Brain microvascular endothelial cell (primary cell): ENCODE measurements around the gene NTN3.
A peak's percentile ranks its signal among the peaks of the same experiment; 100 is the strongest.

Source experiments
- DNase-seq: peaks from one replicate; pipeline ENCODE4 v3.0.0-alpha.2; 2020
- H3K27ac ChIP-seq: fragments of 250-450 bp; sonication (Bioruptor Pico); 2 replicates; pipeline ENCODE4 v1.5.1; 2020; ENCODE audit warnings: mild to moderate bottlenecking, moderate library complexity
- H3K27me3 ChIP-seq: fragments of 250-450 bp; sonication (Bioruptor Pico); replicated peaks from 2 replicates; pipeline ENCODE4 v1.5.1; 2020; ENCODE audit warnings: mild to moderate bottlenecking
- H3K36me3 ChIP-seq: fragments of 250-450 bp; sonication (Bioruptor Pico); replicated peaks from 2 replicates; pipeline ENCODE4 v1.5.1; 2020; ENCODE audit warnings: mild to moderate bottlenecking
- H3K4me3 ChIP-seq: 2 replicates; pipeline ENCODE4 v1.5.1; 2011; ENCODE audit warnings: low read depth, mild to moderate bottlenecking, control low read depth, low read length, moderate library complexity
- in situ Hi-C: cut with HindIII; loops from 2 replicates; pipeline ENCODE4 v1.10.0; 2017; ENCODE audit warnings: low sequenced_read_pairs, low pct_ligation_motif_present
- TF ChIP-seq, protein P1 (sequence below): IDR thresholded peaks from 2 replicates; pipeline ENCODE4 v1.5.1; 2011; ENCODE audit warnings: low read depth, mild to moderate bottlenecking, moderate library complexity, low read length, control low read depth, inconsistent platforms; ENCODE audit errors: missing control alignments

Gene NTN3

DNA sequence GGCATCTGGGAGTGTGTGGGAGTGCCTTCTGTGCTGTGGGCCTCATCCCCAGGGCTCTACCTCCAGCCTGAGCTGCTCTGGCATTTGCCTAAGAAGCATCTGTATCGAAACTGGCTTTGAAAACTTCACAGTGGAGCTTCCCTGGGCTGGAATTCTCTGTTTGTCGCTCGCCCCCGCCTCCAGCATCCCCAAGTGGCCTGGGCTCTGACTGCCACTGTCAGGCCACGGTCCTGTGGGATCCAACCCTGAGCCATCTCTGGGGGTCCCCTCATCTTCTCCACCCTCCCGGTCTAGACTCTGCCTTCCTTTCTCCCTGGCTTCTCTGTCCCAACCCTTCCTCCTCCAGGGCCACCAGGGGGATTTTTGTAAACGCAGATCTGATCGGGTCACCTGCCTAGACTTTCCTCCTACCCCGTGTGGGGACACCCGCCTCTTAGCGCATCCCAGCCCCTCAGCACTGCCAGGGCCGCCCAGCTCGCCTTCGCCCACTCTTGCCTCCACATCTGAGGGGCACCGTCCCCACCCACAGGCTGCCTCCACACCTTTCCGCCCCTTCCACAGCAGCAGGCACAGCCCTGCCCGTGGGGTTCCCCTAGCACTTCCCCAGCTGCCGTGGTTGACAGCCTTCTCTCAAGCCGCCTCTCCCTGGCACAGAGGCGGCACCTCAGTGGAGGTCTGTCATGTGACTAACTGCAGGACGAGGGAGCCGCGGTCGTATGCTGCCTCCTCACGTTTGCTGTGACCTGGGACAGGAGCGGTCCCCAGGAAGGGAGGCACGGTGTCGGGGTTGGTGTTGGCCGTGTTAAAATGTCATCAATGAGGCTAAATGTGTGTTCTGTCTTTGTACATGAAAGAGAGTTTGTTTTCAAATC, 15.8 kb downstream of the NTN3 start:
- TF ChIP-seq, protein P1, sequence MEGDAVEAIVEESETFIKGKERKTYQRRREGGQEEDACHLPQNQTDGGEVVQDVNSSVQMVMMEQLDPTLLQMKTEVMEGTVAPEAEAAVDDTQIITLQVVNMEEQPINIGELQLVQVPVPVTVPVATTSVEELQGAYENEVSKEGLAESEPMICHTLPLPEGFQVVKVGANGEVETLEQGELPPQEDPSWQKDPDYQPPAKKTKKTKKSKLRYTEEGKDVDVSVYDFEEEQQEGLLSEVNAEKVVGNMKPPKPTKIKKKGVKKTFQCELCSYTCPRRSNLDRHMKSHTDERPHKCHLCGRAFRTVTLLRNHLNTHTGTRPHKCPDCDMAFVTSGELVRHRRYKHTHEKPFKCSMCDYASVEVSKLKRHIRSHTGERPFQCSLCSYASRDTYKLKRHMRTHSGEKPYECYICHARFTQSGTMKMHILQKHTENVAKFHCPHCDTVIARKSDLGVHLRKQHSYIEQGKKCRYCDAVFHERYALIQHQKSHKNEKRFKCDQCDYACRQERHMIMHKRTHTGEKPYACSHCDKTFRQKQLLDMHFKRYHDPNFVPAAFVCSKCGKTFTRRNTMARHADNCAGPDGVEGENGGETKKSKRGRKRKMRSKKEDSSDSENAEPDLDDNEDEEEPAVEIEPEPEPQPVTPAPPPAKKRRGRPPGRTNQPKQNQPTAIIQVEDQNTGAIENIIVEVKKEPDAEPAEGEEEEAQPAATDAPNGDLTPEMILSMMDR = peak; percentile 31
- Histone ChIP-seq H3K27me3 (no peaks in the 10 kb centered on the region), H3K36me3 (no peaks in the 10 kb centered on the region), H3K27ac (no peak overlapping the region), H3K4me3 (no peak overlapping the region)
- in situ Hi-C loops = no loop called here
- DNase-seq = no peak

DNA sequence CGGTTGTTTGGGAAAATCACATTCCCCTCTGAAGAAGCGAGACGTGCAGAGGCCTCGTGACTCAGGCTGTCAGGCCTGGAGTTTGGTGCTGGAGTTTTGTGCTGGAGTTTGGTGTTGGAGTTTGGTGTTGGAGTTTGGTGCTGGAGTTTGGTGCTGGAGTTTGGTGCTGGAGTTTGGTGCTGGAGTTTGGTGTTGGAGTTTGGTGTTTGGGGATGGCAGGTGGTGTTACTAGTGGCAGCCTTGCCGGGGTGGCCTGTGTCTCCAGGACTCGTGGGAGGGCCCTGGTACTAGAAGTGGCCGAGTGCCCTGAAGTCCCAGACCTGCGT, 16.4 kb downstream of the NTN3 start:
- Histone ChIP-seq H3K27me3 (no peaks in the 10 kb centered on the region), H3K36me3 (no peaks in the 10 kb centered on the region), H3K27ac (no peak overlapping the region), H3K4me3 (no peak overlapping the region)
- in situ Hi-C loops = no loop called here
- TF ChIP-seq, protein P1 = no peak
- DNase-seq = no peak

DNA sequence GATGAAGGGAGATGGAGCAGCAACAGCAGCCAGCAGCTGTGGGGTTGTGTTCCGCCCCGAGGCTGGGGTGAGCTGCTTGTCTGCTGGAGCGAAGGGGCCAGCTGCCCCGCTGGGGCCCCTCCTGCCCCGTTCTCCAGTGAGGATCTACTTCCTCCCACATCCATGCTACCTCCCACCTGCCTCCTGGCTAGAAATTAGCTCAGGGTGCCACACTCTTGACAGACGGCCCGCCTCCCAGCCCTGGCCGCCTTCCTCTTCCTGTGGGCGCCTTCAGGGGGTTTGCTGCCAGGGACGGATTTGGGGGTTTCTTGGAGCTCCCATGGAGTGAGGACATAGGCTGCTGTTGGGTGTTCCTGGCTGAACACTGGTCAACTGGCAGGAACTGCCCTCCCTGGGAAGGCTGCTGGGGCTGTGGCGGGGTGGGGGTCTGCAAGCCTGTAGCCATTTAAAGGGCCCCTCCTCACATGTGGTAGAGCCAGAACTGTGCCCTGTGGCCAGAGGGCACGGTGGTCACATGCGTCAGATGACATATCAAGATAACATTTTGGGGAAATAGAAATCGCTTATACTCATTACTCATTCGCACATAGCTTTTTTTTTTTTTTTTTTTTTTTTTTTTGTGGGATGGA, 16.9 kb downstream of the NTN3 start:
- Histone ChIP-seq H3K27ac (no peak overlapping the region), H3K4me3 (no peak overlapping the region)
- in situ Hi-C loops = no loop called here

DNA sequence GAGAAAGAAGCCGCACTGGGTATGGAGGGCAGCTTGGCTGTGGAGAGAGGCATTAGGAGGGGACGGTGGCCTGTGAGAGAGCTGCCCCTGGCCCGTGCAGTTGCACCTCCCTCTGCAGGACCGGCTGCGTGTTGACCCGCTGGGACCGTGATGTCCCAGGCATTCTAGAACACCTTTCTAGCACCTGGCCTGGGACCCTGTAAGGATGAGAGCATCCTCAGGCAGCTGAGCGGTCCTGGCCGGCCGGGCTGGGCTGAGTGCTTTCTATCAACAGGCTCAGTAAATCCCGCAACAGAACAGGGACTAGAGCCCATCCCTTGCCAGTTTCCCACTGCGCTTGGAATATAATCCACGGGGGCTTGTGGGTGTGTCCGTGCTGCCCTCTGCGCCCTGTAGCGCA, 18.5 kb downstream of the NTN3 start:
- H3K27ac ChIP-seq = no peak overlapping the region
- in situ Hi-C loops = no loop called here
- no peaks in the 10 kb centered on the region for H3K36me3 ChIP-seq
- DNase-seq = no peak
- no peak overlapping the region for H3K4me3 ChIP-seq
- no peaks in the 10 kb centered on the region for H3K27me3 ChIP-seq
- TF ChIP-seq, protein P1 = no peak

More for the DNA sequence above, 16.9 kb downstream of the NTN3 start:
- no peak for DNase-seq
- H3K27me3 ChIP-seq = no peaks in the 10 kb centered on the region
- TF ChIP-seq, protein P1 = no peak
- H3K36me3 ChIP-seq = no peaks in the 10 kb centered on the region

DNA sequence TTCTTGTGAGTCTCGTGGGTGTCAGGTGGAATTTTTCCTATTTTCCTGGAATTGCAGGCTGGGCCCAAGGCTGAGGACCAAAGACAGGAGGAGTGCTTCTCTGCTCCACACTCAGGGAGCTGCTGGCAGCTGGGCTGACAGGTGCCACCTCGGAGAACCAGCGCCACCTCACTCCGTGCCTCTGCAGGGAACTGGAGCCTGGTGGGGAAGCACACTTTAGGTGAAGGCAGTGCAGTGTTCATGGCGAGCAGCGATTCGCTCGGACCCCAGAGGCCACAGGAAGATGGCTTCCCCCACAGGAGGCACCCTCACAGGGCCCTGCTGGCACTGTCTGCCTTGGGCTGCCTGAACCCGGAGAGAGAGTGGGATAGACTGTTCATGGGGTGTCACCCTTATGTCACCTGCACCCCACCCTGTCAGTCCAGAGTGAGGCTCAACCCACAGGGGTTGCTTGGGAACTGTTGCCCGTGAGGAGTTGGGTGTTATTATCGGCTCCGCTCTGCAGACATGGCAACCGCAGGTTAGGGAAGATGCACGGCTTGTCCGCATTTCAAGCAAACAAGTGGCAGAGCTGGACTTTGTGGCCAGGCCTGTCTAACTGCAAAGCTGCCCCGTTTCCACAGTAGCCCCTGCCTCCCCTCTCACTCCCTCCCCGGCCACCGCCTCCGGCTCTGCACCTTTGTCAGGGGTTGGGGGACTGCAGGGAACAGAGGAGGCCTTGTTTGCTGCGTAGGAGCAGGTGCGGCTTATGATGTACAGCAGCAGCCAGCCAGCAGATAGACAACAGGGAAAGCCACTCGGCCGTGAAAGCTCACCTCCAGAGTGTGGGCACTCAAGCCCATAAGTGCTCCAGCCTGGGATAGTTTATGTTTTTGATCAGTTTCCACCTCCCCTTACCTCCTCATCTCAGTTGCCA, 19.4 kb downstream of the NTN3 start:
- no peaks in the 10 kb centered on the region for H3K36me3 ChIP-seq
- H3K4me3 ChIP-seq = no peak overlapping the region
- H3K27me3 ChIP-seq = no peaks in the 10 kb centered on the region
- H3K27ac ChIP-seq = no peak overlapping the region
- DNase-seq = no peak
- in situ Hi-C loops = no loop called here
- TF ChIP-seq, protein P1 = no peak
